ENCODE measurements around the gene MYO1G.
"Not testable (repeated sequence)": the region's sequence is repeated elsewhere in the genome, so short reads cannot be mapped to it uniquely, and the experiment has no call there.

The MYO1G gene

GRCh38 chr7:44999245-45000092, 20.7 kb upstream of the MYO1G start:
- peak; percentile 99 for DNase-seq (ENCODE audit: low spot score)

- DNase-seq (ENCODE audit: low spot score), result no peak
These were observed 19.5 kb upstream of the MYO1G start for GRCh38 chr7:44998153-44998871.

GRCh38 chr7:44995555-44996493, 17.0 kb upstream of the MYO1G start:
- no peak for DNase-seq (ENCODE audit: low spot score)

GRCh38 chr7:44994877-44995554, 16.2 kb upstream of the MYO1G start:
- DNase-seq (ENCODE audit: low spot score), result no peak

- DNase-seq (ENCODE audit: low spot score), result not testable (repeated sequence)
These were observed 13.4 kb upstream of the MYO1G start for GRCh38 chr7:44992004-44992795.

GRCh38 chr7:44990109-44991023, 11.6 kb upstream of the MYO1G start:
- DNase-seq (ENCODE audit: low spot score), result no peak

GRCh38 chr7:44989132-44989531, 10.3 kb upstream of the MYO1G start:
- DNase-seq (ENCODE audit: low spot score), result no peak

- DNase-seq (ENCODE audit: low spot score), result no peak
These were observed 9.9 kb upstream of the MYO1G start for GRCh38 chr7:44988701-44989100.

- DNase-seq (ENCODE audit: low spot score), result no peak
These were observed 9.2 kb upstream of the MYO1G start for GRCh38 chr7:44987996-44988395.

GRCh38 chr7:44987457-44987856, 8.6 kb upstream of the MYO1G start:
- no peak for DNase-seq (ENCODE audit: low spot score)

GRCh38 chr7:44986218-44987053, 7.6 kb upstream of the MYO1G start:
- DNase-seq (ENCODE audit: low spot score), result peak; percentile 94

GRCh38 chr7:44985900-44986217, 7.0 kb upstream of the MYO1G start:
- no peak for DNase-seq (ENCODE audit: low spot score)

GRCh38 chr7:44985033-44985695, 6.3 kb upstream of the MYO1G start:
- no peak for DNase-seq (ENCODE audit: low spot score)

- no peak for DNase-seq (ENCODE audit: low spot score)
These were observed 5.6 kb upstream of the MYO1G start for GRCh38 chr7:44984478-44984758.

GRCh38 chr7:44983742-44984477, 5.1 kb upstream of the MYO1G start:
- DNase-seq (ENCODE audit: low spot score), result no peak

GRCh38 chr7:44982970-44983369, 4.2 kb upstream of the MYO1G start:
- no peak for DNase-seq (ENCODE audit: low spot score)

- DNase-seq (ENCODE audit: low spot score), result no peak
These were observed 3.7 kb upstream of the MYO1G start for GRCh38 chr7:44982535-44982923.
